ENCODE measurements around the gene THPO. TPM values are rescaled to one million over a fixed set of nuclear protein-coding genes. Genes with fewer than 3 reads are reported as not detected.

Gene THPO
- total RNA-seq, 6 donors from 2014 or later = 0.14 to 0.84 TPM; not detected in 4

DNA sequence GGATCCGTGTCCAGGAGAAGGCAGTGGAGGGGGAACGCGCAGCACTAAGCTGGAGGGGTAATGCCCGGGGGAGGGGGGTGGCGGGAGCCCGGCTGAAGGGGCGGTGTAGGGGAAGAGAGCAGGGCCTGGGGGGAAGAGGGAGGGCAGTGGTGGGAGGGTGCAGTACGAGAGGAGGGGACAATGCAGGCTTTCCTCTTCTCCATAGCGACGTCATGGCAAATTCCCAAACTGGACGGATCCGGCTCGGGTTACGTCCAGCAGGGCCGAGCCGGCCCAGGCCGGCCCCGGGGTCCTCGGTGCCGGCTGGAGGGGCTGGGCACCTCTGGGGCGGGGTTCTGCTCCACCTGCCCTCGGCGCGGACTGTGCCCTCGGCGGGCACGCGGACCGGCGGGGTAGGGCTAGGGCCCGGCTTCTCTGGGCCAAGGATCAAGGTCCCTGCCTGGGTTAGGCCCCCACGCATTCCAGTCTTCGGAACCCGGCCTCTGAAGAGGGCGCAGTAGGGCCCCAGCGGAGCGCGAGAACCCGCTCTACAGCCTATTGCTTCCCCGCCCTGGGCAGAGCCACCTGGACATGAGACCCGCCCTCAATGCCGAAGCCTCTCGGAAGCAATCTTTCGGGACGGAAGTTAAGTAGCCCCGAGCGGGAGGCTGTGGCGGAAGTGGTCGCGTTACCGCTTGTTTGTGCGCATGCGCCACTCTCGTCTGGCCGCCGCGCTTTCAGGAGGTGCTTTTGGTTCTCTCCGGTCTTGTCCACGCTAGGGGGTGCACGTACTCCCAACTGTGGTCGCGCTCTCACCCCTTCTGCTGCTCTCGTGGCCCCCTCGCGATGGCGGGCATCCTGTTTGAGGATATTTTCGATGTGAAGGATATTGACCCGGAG is 15.1 kb downstream of the THPO start:
- Histone ChIP-seq H3K9me3 (no peaks in the 10 kb centered on the region), H3K36me3 (peaks cover 0 to 30% (median 13%) of the 10 kb centered on the region in 4 donors), H3K27ac (peak overlapping the region; percentile 96 to 99 (median 98)), H3K4me3 (peak overlapping the region; percentile 67 to 96 (median 84)), H3K4me1 (peaks cover 21 to 26% (median 24%) of the 10 kb centered on the region in 4 donors), H3K27me3 (no peaks in the 10 kb centered on the region)
- DNase-seq = peak; percentile 95 to 97
- peak in 3 of 4 donors; percentile 62 to 82 (median 69) for TF ChIP-seq POLR2A (IDR thresholded peaks at IDR 0.05)
- peak; percentile 75 to 88 for TF ChIP-seq POLR2AphosphoS5 (IDR thresholded peaks at IDR 0.05)
- TF ChIP-seq, protein P1, sequence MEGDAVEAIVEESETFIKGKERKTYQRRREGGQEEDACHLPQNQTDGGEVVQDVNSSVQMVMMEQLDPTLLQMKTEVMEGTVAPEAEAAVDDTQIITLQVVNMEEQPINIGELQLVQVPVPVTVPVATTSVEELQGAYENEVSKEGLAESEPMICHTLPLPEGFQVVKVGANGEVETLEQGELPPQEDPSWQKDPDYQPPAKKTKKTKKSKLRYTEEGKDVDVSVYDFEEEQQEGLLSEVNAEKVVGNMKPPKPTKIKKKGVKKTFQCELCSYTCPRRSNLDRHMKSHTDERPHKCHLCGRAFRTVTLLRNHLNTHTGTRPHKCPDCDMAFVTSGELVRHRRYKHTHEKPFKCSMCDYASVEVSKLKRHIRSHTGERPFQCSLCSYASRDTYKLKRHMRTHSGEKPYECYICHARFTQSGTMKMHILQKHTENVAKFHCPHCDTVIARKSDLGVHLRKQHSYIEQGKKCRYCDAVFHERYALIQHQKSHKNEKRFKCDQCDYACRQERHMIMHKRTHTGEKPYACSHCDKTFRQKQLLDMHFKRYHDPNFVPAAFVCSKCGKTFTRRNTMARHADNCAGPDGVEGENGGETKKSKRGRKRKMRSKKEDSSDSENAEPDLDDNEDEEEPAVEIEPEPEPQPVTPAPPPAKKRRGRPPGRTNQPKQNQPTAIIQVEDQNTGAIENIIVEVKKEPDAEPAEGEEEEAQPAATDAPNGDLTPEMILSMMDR (IDR thresholded peaks at IDR 0.05) = peak; percentile 35 to 62 (median 48)
- no peak for TF ChIP-seq EP300 (IDR thresholded peaks at IDR 0.05)
- ATAC-seq (ENCODE audit: low FRiP score in 2 of 2) = peak; percentile 88 to 91
- WGBS, 2 donors = 0 to 1% methylated on average over 10 to 64 of the region's 68 CpGs

DNA sequence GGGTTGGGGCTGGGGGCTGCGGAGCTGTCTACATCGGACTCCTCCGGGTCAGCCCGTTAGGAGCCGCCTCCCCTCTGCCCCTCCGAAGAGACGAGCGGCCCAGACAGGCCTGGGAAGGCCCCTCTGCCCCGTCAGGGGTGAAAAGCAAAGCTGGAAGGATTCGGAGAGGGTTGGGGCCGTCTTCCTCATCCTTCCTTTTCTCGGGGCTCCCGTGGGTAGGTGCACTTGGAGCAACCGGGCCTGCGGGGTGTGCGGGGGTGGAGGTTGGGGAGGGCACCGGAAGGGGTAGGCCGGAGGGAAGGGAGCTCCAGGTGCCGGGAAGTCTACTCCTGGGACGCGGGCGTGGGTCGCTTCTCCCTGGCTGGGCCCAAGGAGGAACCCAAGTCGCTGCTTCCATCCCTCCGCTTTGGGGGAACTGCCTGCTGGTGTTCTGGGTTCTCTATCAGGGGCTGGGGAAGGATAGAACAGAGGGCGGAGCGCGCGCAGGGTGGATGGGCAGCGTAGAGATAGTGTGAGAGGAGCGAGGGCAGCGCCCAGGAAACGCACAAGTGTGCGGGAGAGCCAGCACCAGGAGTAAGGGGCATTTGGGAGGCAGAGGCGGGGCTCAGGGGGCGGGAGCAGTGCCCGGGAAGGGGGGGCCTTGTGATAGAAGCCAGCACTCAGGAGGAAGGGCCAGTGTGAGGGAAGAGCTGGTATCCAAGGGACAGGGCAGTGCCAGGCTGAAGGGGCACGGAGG is 15.9 kb downstream of the THPO start:
- DNase-seq (peak; percentile 81 to 90), ATAC-seq (ENCODE audit: low FRiP score in 2 of 2) (peak; percentile 47 to 62)
- 0 to 1% methylated on average over 23 to 29 of the region's 38 CpGs for WGBS, 2 donors
- Histone ChIP-seq H3K4me3 (peak overlapping the region; percentile 67 to 96 (median 84)), H3K9me3 (no peaks in the 10 kb centered on the region), H3K27me3 (no peaks in the 10 kb centered on the region), H3K36me3 (peaks cover 0 to 22% (median 14%) of the 10 kb centered on the region in 4 donors), H3K27ac (peak overlapping the region; percentile 96 to 99 (median 98)), H3K4me1 (peaks cover 21 to 26% (median 24%) of the 10 kb centered on the region in 4 donors)
- TF ChIP-seq EP300 (IDR thresholded peaks at IDR 0.05) (no peak), POLR2A (IDR thresholded peaks at IDR 0.05) (peak in 2 of 4 donors; percentile 6 to 25), POLR2AphosphoS5 (IDR thresholded peaks at IDR 0.05) (peak; percentile 1 to 62)
- TF ChIP-seq, protein P1 (IDR thresholded peaks at IDR 0.05) = no peak

DNA sequence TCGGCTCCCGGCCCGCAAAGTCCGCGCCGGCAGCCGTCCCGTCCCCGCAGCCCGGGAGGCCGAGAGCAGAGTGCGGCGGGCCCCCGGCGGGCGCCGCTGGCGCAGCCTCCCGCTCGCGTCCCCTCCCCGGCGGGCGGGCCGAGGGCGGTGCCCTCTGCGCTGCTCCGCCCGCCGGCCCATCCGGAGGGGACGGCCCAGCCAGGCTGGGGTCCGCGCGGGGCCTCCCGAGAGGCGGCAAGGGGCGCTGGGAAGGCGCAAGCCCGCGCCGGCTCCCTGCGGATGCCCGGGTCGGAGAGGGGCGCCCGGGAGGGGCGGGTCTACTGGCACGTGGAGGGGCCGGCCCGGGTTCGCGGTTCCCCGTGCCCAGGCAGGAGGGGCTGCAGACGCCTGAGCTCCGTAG is 16.5 kb downstream of the THPO start, which contains the start of the genes CLCN2 and POLR2H:
Gene CLCN2 (minus strand): TSS at position 74 of the 400 bp plus-strand sequence. CDS start 126 bp downstream, outside the sequence.
Gene POLR2H (plus strand): TSS at position 179 of the 400 bp plus-strand sequence. CDS start 1,783 bp downstream, outside the sequence.
- TF ChIP-seq POLR2AphosphoS5 (IDR thresholded peaks at IDR 0.05) (peak; percentile 37 to 72), EP300 (IDR thresholded peaks at IDR 0.05) (no peak), POLR2A (IDR thresholded peaks at IDR 0.05) (peak in 2 of 4 donors; percentile 70 to 72)
- TF ChIP-seq, protein P1 (IDR thresholded peaks at IDR 0.05) = no peak
- ATAC-seq (ENCODE audit: low FRiP score in 2 of 2) (peak; percentile 16 to 78), DNase-seq (peak; percentile 61 to 93)
- peak within 1 kb of the TSS; percentile 96 to 99 (median 98) for H3K27ac ChIP-seq
- peak within 1 kb of the TSS; percentile 67 to 96 (median 84) for H3K4me3 ChIP-seq
- no peaks in the 10 kb centered on the region for H3K27me3 ChIP-seq
- no peaks in the 10 kb centered on the region for H3K9me3 ChIP-seq
- WGBS, 2 donors = 0% methylated on average over 1 of the region's 56 CpGs; no CpG with 5 or more reads in 1 of the 2 donors
- H3K36me3 ChIP-seq = peaks cover 0 to 18% (median 13%) of the 10 kb centered on the region in 4 donors
- peaks cover 21 to 26% (median 24%) of the 10 kb centered on the region in 4 donors for H3K4me1 ChIP-seq

DNA sequence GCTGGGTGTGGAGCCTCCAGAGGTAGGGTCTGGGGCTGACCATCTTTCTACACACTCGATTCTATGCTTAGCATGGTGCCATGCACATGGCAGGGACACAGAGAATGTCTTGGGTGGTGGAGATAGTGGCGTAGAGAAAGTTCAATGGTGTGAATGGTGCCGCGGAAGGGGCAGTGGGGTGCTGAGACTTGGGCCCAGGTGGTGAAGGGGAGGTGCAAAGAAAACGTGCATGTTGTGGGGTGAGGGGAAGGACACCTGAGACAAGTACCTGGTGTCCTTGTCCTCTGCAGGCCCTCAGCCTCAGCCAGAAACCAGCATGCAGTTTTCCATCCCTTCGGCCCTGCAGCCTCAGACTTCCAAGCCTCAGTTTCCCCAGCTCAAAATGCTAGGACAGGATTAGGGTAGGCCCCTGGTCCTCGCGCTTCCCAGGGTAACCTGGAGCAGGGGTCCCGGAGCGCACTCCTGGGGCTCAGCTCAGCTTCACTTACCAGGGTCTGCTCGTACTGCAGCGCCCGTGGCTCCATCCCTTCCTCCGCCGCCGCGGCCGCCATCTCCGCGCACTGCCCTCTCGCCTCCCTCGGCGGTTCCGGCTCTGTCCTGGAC is 17.0 kb downstream of the THPO start:
- TF ChIP-seq POLR2AphosphoS5 (IDR thresholded peaks at IDR 0.05) = no peak
- TF ChIP-seq, protein P1 (IDR thresholded peaks at IDR 0.05) = no peak
- no peak for TF ChIP-seq EP300 (IDR thresholded peaks at IDR 0.05)
- TF ChIP-seq POLR2A (IDR thresholded peaks at IDR 0.05) = no peak
- H3K4me3 ChIP-seq = peak overlapping the region; percentile 52 to 96 (median 80)
- H3K27me3 ChIP-seq = no peaks in the 10 kb centered on the region
- H3K36me3 ChIP-seq = peaks cover 0 to 13% (median 10%) of the 10 kb centered on the region in 4 donors
- H3K4me1 ChIP-seq = peaks cover 21 to 26% (median 24%) of the 10 kb centered on the region in 4 donors
- ATAC-seq (ENCODE audit: low FRiP score in 2 of 2) (no peak), DNase-seq (no peak)
- no peaks in the 10 kb centered on the region for H3K9me3 ChIP-seq
- WGBS, 2 donors = 11 to 15% methylated on average over 18 to 20 of the region's 24 CpGs
- H3K27ac ChIP-seq = peak overlapping the region; percentile 96 to 99 (median 98)

All from upper lobe of left lung (tissue), 6 donors.